NB4 (cell line): Measurements from ENCODE around the gene SCRN1.

ENCODE experiments used
- CTCF ChIP-seq: IDR thresholded peaks from one replicate; pipeline ENCODE4 v1.5.1; 2012; ENCODE audit warnings: low read depth, low read length
- MAX ChIP-seq: IDR thresholded peaks from 2 replicates; pipeline ENCODE4 v1.6.1; 2011; ENCODE audit warnings: low read depth, low read length

GRCh38 chr7:30034501-30034900 lies 44.9 kb upstream of the SCRN1 start:
- no peak for TF ChIP-seq CTCF
- no peak for TF ChIP-seq MAX
